Ovary (tissue), 3 donors: ENCODE results near the gene TRIM26.

Experiments used
- CTCF ChIP-seq, 3 donors: fragments of 450-650 bp in 2 of 3; fragments of 200-600 bp in 1 of 3; IDR thresholded peaks; one replicate each; pipeline versions ENCODE4 v1.5.1 to v1.8.0; 2016 to 2022; ENCODE audit warnings: antibody characterized with exemption in 3 of 3, mild to moderate bottlenecking in 1 of 3
- POLR2A ChIP-seq: fragments of 450-650 bp; IDR thresholded peaks from one replicate; pipeline ENCODE4 v1.6.1; 2017; ENCODE audit warnings: antibody characterized with exemption, mild to moderate bottlenecking, moderate library complexity
- donor health status: DM: no; HTN: no; CAD: no.

GRCh38 chr6:30152910-30153610, 60.1 kb downstream of the TRIM26 start:
- TF ChIP-seq CTCF (IDR thresholded peaks at IDR 0.05) = no peak
- no peak for TF ChIP-seq POLR2A
